Fibroblast of lung (primary cell): Measurements from ENCODE around the gene GLYATL2.

Experiments
- EZH2 ChIP-seq: IDR thresholded peaks from 2 replicates; pipeline ENCODE4 v1.5.1; 2012; ENCODE audit warnings: low read length, control low read depth, mild to moderate bottlenecking; ENCODE audit errors: missing control alignments
- TF ChIP-seq, protein P1 (sequence below), 2 donors: IDR thresholded peaks in 1 of 2; conservative IDR thresholded peaks in 1 of 2; 1 replicate in 1 of 2; 2 replicates in 1 of 2; pipeline ENCODE4 v1.5.1; 2011 to 2012; ENCODE audit warnings: low read length in 2 of 2, control low read depth in 1 of 2, inconsistent platforms in 1 of 2, low read depth in 1 of 2, mild to moderate bottlenecking in 1 of 2

DNA sequence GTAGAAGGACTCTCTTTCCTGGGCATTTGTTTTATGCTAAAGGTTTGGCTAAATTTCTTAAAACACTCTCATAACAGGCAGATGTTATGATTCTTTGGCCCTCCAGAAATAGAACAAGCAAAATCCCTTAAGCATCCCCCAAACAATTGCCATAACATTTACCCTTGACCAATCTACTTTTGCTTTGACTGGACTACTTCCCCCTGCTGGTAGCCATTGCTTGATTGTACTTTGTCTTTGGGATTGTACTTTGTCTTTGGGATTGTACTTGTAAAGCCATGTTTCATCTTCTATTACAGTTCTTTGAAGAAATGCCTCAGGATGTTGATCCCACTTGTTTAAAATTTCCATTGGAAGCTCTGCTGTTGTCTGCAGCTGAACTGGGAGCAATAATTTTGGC is 59.5 kb downstream of the GLYATL2 start:
- TF ChIP-seq, protein P1, sequence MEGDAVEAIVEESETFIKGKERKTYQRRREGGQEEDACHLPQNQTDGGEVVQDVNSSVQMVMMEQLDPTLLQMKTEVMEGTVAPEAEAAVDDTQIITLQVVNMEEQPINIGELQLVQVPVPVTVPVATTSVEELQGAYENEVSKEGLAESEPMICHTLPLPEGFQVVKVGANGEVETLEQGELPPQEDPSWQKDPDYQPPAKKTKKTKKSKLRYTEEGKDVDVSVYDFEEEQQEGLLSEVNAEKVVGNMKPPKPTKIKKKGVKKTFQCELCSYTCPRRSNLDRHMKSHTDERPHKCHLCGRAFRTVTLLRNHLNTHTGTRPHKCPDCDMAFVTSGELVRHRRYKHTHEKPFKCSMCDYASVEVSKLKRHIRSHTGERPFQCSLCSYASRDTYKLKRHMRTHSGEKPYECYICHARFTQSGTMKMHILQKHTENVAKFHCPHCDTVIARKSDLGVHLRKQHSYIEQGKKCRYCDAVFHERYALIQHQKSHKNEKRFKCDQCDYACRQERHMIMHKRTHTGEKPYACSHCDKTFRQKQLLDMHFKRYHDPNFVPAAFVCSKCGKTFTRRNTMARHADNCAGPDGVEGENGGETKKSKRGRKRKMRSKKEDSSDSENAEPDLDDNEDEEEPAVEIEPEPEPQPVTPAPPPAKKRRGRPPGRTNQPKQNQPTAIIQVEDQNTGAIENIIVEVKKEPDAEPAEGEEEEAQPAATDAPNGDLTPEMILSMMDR (conservative IDR thresholded peaks at IDR 0.05 in 1 of 2, IDR thresholded peaks at IDR 0.05 in 1 of 2; ENCODE audit: low read depth in 1 of 2, low read length in 2 of 2), result peak in 1 of 2 donors; percentile 2
- no peak for TF ChIP-seq EZH2
